DOHH2 (cell line): ENCODE results near the gene XIRP2.

Experiments
- H3F3A ChIP-seq: fragments of 200-600 bp; sonication (generic), shearing (Covaris generic); 2 replicates; pipeline ENCODE4 v1.6.0; 2016; ENCODE audit warnings: antibody characterized with exemption, mild to moderate bottlenecking; ENCODE audit not compliant: control insufficient read depth, insufficient read depth
- H3K27ac ChIP-seq: fragments of 200-600 bp; sonication (generic); 2 replicates; pipeline ENCODE4 v1.5.1; 2014; ENCODE audit warnings: low read depth, mild to moderate bottlenecking, low read length, moderate library complexity
- H3K27me3 ChIP-seq: fragments of 200-600 bp; sonication (generic); 2 replicates; pipeline ENCODE4 v1.6.1; 2014; ENCODE audit warnings: mild to moderate bottlenecking, low read length, mixed read lengths; ENCODE audit not compliant: control insufficient read depth
- H3K36me3 ChIP-seq: fragments of 200-600 bp; sonication (generic); 2 replicates; pipeline ENCODE4 v1.6.1; 2014; ENCODE audit warnings: mild to moderate bottlenecking, low read length, moderate library complexity, mixed read lengths; ENCODE audit not compliant: control insufficient read depth
- H3K4me1 ChIP-seq: fragments of 200-600 bp; sonication (generic); 2 replicates; pipeline ENCODE4 v1.6.1; 2014; ENCODE audit warnings: mild to moderate bottlenecking, low read length, mixed read lengths; ENCODE audit not compliant: control insufficient read depth
- H3K4me2 ChIP-seq: fragments of 200-600 bp; sonication (generic); 2 replicates; pipeline ENCODE4 v1.6.0; 2014; ENCODE audit warnings: mild to moderate bottlenecking, low read length, moderate library complexity
- H3K4me3 ChIP-seq: fragments of 200-600 bp; sonication (generic); 2 replicates; pipeline ENCODE4 v1.5.1; 2014; ENCODE audit warnings: mild to moderate bottlenecking, low read length, mixed read lengths
- H3K79me2 ChIP-seq: fragments of 200-600 bp; sonication (generic); 2 replicates; pipeline ENCODE4 v1.6.1; 2014; ENCODE audit warnings: mild to moderate bottlenecking, low read length, mixed read lengths; ENCODE audit not compliant: control insufficient read depth
- H3K9me2 ChIP-seq: fragments of 200-600 bp; sonication (generic); replicated peaks from 2 replicates; pipeline ENCODE4 v1.6.1; 2014; ENCODE audit warnings: mild to moderate bottlenecking, low read length, mixed read lengths; ENCODE audit not compliant: control insufficient read depth
- H3K9me3 ChIP-seq: fragments of 200-600 bp; sonication (generic); 2 replicates; pipeline ENCODE4 v1.6.1; 2014; ENCODE audit warnings: antibody characterized with exemption, low read length, mixed read lengths; ENCODE audit not compliant: control insufficient read depth, insufficient read depth
- H4K20me1 ChIP-seq: fragments of 200-600 bp; sonication (generic); 2 replicates; pipeline ENCODE4 v1.6.0; 2014; ENCODE audit warnings: low read depth, mild to moderate bottlenecking, antibody characterized with exemption, low read length, moderate library complexity; ENCODE audit not compliant: control insufficient read depth, insufficient read depth
- EZH2phosphoT487 ChIP-seq: fragments of 200-600 bp; sonication (generic); IDR thresholded peaks from 2 replicates; pipeline ENCODE4 v1.6.1; 2017; ENCODE audit warnings: borderline replicate concordance, mild to moderate bottlenecking, antibody characterized with exemption, low read length, moderate library complexity, mixed read lengths
- TF ChIP-seq, protein P1 (sequence below): fragments of 200-600 bp; sonication (generic); IDR thresholded peaks from one replicate; pipeline ENCODE4 v1.5.1; 2014; ENCODE audit warnings: antibody characterized with exemption, mild to moderate bottlenecking, low read depth, low read length; ENCODE audit not compliant: poor library complexity, severe bottlenecking

Gene XIRP2

DNA sequence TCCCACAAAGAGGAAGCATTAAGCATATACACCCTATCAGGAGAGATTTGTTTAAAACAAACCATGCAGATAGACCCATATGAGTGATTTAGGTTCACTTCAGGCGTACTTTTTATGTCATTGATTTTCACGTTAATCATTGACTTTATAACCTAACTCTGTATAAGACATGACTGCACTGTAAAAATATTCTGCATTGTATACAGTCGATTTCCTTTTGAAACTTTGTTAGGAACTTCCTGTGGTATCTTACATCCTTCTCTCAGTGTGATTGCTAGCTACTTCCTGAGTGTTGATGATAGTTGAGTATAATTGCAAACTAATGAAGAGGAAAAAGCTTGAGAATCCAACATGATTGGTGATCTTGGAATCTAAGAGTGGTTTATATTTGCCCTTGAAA is 69.4 kb downstream of the XIRP2 start:
- Histone ChIP-seq H3K27me3 (no peaks in the 10 kb centered on the region), H3K79me2 (no peaks in the 10 kb centered on the region), H3K4me1 (no peaks in the 10 kb centered on the region), H3K9me3 (no peaks in the 10 kb centered on the region), H4K20me1 (no peaks in the 10 kb centered on the region), H3K9me2 (no peaks in the 10 kb centered on the region), H3K4me3 (no peak overlapping the region), H3K4me2 (no peak overlapping the region), H3K36me3 (no peaks in the 10 kb centered on the region), H3F3A (no peaks in the 10 kb centered on the region), H3K27ac (no peak overlapping the region)
- TF ChIP-seq, protein P1, sequence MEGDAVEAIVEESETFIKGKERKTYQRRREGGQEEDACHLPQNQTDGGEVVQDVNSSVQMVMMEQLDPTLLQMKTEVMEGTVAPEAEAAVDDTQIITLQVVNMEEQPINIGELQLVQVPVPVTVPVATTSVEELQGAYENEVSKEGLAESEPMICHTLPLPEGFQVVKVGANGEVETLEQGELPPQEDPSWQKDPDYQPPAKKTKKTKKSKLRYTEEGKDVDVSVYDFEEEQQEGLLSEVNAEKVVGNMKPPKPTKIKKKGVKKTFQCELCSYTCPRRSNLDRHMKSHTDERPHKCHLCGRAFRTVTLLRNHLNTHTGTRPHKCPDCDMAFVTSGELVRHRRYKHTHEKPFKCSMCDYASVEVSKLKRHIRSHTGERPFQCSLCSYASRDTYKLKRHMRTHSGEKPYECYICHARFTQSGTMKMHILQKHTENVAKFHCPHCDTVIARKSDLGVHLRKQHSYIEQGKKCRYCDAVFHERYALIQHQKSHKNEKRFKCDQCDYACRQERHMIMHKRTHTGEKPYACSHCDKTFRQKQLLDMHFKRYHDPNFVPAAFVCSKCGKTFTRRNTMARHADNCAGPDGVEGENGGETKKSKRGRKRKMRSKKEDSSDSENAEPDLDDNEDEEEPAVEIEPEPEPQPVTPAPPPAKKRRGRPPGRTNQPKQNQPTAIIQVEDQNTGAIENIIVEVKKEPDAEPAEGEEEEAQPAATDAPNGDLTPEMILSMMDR: no peak
- no peak for TF ChIP-seq EZH2phosphoT487

DNA sequence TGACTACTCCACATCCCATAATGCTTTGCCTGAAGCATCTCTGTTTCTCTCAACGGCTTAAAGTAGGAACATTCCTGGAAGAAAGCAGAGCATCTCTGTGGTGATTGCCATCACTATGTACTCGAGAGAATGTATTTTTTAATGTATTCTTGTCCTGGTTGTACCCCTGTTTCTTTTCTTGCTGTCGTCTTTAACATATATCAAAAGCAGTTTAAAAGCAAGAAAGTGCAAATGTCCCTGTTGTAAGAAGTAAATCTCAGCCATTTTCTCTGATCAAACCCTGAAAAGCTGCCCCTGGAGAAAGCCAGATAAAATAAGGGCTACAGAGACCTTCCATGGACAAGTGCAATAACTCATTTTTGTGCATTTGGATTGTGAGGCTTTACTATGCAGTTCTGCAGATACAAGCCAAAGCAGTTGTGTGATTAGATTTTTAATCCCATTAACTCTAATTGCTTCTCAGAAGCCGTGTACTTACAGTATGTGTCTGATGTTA is 70.8 kb downstream of the XIRP2 start:
- Histone ChIP-seq H4K20me1 (no peaks in the 10 kb centered on the region), H3K4me3 (no peak overlapping the region), H3K4me1 (no peaks in the 10 kb centered on the region), H3K9me2 (no peaks in the 10 kb centered on the region), H3K79me2 (no peaks in the 10 kb centered on the region), H3K27me3 (no peaks in the 10 kb centered on the region), H3K27ac (no peak overlapping the region), H3K9me3 (no peaks in the 10 kb centered on the region), H3K4me2 (no peak overlapping the region), H3F3A (no peaks in the 10 kb centered on the region), H3K36me3 (no peaks in the 10 kb centered on the region)
- TF ChIP-seq, protein P1: no peak
- TF ChIP-seq EZH2phosphoT487: no peak

DNA sequence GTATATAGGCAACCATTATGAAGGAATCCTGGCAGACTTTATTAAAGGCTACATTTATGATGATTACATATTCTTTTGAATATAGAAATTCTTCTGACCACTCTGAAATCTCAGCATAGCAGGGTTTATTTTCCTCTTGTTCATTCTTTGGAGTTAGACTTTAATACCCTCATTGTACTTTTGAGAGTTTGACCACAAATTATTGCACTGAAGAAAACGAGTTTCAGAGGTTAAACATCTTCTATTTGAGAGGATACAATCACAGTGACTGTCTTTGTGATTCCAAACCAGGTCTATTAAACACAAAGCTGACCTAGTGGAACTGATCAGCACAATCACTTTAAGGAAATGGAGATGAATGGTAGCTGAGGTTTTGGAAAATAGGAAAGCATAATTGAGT is 71.3 kb downstream of the XIRP2 start:
- Histone ChIP-seq H3K9me3 (no peaks in the 10 kb centered on the region), H3K4me3 (no peak overlapping the region), H3K4me1 (no peaks in the 10 kb centered on the region), H3K27ac (no peak overlapping the region), H3F3A (no peaks in the 10 kb centered on the region), H3K27me3 (no peaks in the 10 kb centered on the region), H3K9me2 (no peaks in the 10 kb centered on the region), H3K4me2 (no peak overlapping the region), H3K36me3 (no peaks in the 10 kb centered on the region), H4K20me1 (no peaks in the 10 kb centered on the region), H3K79me2 (no peaks in the 10 kb centered on the region)
- no peak for TF ChIP-seq EZH2phosphoT487
- TF ChIP-seq, protein P1: no peak
